ENCODE results near the gene MED10. TPM values are rescaled to one million over a fixed set of nuclear protein-coding genes. Genes with fewer than 3 reads are reported as not detected.

The MED10 gene
- total and polyA plus RNA-seq, 2 experiments from 2014 or later: 16.0 to 58.1 TPM

- Histone ChIP-seq H2AFZ (peak overlapping the region; percentile 43; the same call in 1 of the 2 replicates), H3K9me2 (ENCODE audit: insufficient read depth) (no peaks in the 10 kb centered on the region), H3K27ac (ENCODE audit: low read depth) (no peak overlapping the region), H3K36me3 (ENCODE audit: insufficient read depth) (no peaks in the 10 kb centered on the region), H3K27me3 (ENCODE audit: insufficient read depth) (no peaks in the 10 kb centered on the region), H3K79me2 (replicated peaks; ENCODE audit: insufficient read depth) (no peaks in the 10 kb centered on the region), H3F3A (replicated peaks; ENCODE audit: low read depth) (no peaks in the 10 kb centered on the region), H3K4me2 (no peak overlapping the region), H3K4me3 (no peak overlapping the region), H3K4me1 (ENCODE audit: insufficient read depth) (0 out of 2 replicates have a peak, but pooled peaks cover 7% of the 10 kb centered on the region), H4K20me1 (replicated peaks; ENCODE audit: insufficient read depth) (no peaks in the 10 kb centered on the region)
- TF ChIP-seq EZH2 (IDR thresholded peaks at IDR 0.05; ENCODE audit: low read depth, unreplicated experiment) (no peak), EZH2phosphoT487 (IDR thresholded peaks at IDR 0.05; ENCODE audit: unreplicated experiment) (no peak), ETS1 (IDR thresholded peaks at IDR 0.05) (no peak), NANOG (IDR thresholded peaks at IDR 0.05; ENCODE audit: borderline replicate concordance) (no peak), JUNB (IDR thresholded peaks at IDR 0.05; ENCODE audit: unreplicated experiment) (no peak), REST (IDR thresholded peaks at IDR 0.05; ENCODE audit: unreplicated experiment) (no peak)
- TF ChIP-seq, protein P1, sequence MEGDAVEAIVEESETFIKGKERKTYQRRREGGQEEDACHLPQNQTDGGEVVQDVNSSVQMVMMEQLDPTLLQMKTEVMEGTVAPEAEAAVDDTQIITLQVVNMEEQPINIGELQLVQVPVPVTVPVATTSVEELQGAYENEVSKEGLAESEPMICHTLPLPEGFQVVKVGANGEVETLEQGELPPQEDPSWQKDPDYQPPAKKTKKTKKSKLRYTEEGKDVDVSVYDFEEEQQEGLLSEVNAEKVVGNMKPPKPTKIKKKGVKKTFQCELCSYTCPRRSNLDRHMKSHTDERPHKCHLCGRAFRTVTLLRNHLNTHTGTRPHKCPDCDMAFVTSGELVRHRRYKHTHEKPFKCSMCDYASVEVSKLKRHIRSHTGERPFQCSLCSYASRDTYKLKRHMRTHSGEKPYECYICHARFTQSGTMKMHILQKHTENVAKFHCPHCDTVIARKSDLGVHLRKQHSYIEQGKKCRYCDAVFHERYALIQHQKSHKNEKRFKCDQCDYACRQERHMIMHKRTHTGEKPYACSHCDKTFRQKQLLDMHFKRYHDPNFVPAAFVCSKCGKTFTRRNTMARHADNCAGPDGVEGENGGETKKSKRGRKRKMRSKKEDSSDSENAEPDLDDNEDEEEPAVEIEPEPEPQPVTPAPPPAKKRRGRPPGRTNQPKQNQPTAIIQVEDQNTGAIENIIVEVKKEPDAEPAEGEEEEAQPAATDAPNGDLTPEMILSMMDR (conservative IDR thresholded peaks at IDR 0.05; ENCODE audit: low read depth in 2 of 2): no peak
- ATAC-seq (no peak), DNase-seq (ENCODE audit: low spot score) (no peak)
- no peak overlapping the region for H3K4me3 Mint-ChIP-seq
- no peak overlapping the region for H3K27ac Mint-ChIP-seq
- H3K4me1 Mint-ChIP-seq: peaks cover 7% of the 10 kb centered on the region; the same call in 2 of the 3 replicates
- H3K27me3 Mint-ChIP-seq (ENCODE audit: insufficient read depth, low read depth, poor library complexity): no peaks in the 10 kb centered on the region
- no peaks in the 10 kb centered on the region for H3K9me3 Mint-ChIP-seq
- H3K36me3 Mint-ChIP-seq (ENCODE audit: low read depth): no peaks in the 10 kb centered on the region
Observed at GRCh38 chr5:6384856-6385255, 6.5 kb upstream of the MED10 start.

DNA sequence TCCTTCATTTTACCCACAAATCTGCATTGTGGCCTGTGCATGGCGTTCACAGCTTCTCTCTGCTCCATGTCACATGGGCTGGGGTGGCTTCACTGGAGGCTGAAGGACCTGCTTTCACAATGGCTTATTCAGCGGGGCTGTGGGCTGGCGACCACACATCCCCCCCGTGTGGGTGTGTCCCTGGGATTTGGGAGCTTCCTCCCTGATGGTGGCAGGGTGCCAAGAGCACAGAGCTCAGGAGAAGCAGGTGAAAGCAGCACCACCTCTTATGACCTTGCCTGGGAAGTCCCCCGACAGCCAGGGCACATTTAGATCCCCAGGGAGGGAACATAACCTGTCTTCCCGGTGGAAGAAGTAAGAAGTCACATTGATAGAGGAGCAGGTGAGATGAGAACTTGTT, 5.0 kb upstream of the MED10 start:
- Histone ChIP-seq H3K4me1 (ENCODE audit: insufficient read depth) (0 out of 2 replicates have a peak, but pooled peaks cover 7% of the 10 kb centered on the region), H3F3A (replicated peaks; ENCODE audit: low read depth) (no peaks in the 10 kb centered on the region), H3K4me3 (no peak overlapping the region), H3K79me2 (replicated peaks; ENCODE audit: insufficient read depth) (no peaks in the 10 kb centered on the region; the same call in 1 of the 2 replicates), H3K4me2 (no peak overlapping the region), H4K20me1 (replicated peaks; ENCODE audit: insufficient read depth) (no peaks in the 10 kb centered on the region), H2AFZ (no peak overlapping the region; the same call in 1 of the 2 replicates), H3K9me2 (ENCODE audit: insufficient read depth) (no peaks in the 10 kb centered on the region), H3K27me3 (ENCODE audit: insufficient read depth) (no peaks in the 10 kb centered on the region), H3K36me3 (ENCODE audit: insufficient read depth) (no peaks in the 10 kb centered on the region), H3K27ac (ENCODE audit: low read depth) (no peak overlapping the region)
- Mint-ChIP-seq H3K27me3 (ENCODE audit: insufficient read depth, low read depth, poor library complexity) (peaks cover 6% of the 10 kb centered on the region), H3K4me1 (peaks cover 13% of the 10 kb centered on the region; the same call in 2 of the 3 replicates), H3K4me3 (no peak overlapping the region), H3K36me3 (ENCODE audit: low read depth) (no peaks in the 10 kb centered on the region; the same call in 2 of the 3 replicates), H3K27ac (no peak overlapping the region), H3K9me3 (no peaks in the 10 kb centered on the region)
- no peak for DNase-seq (ENCODE audit: low spot score)
- no peak for ATAC-seq
- no peak for TF ChIP-seq JUNB (IDR thresholded peaks at IDR 0.05; ENCODE audit: unreplicated experiment)
- no peak for TF ChIP-seq REST (IDR thresholded peaks at IDR 0.05; ENCODE audit: unreplicated experiment)
- TF ChIP-seq CREB1 (CRISPR knock-in tag; IDR thresholded peaks at IDR 0.05; ENCODE audit: low read depth): no peak
